HS-5 (cell line): ENCODE results near the gene PLEKHM1.

ENCODE experiments used
- DNase-seq: peaks from one replicate; pipeline ENCODE4 v3.0.0-alpha.2; 2012; ENCODE audit warnings: low read depth

The PLEKHM1 gene

GRCh38 chr17:45427181-45427835 lies 63.2 kb downstream of the PLEKHM1 start:
- no peak for DNase-seq

GRCh38 chr17:45426561-45426960 lies 64.0 kb downstream of the PLEKHM1 start:
- no peak for DNase-seq

GRCh38 chr17:45425984-45426413 lies 64.5 kb downstream of the PLEKHM1 start:
- DNase-seq: no peak

GRCh38 chr17:45425125-45425983 lies 65.2 kb downstream of the PLEKHM1 start:
- DNase-seq: no peak

- DNase-seq: no peak
Measured at GRCh38 chr17:45424769-45425124, 65.8 kb downstream of the PLEKHM1 start.

- DNase-seq: no peak
Measured at GRCh38 chr17:45423975-45424335, 66.6 kb downstream of the PLEKHM1 start.

- no peak for DNase-seq
Measured at GRCh38 chr17:45423304-45423974, 67.1 kb downstream of the PLEKHM1 start.

- no peak for DNase-seq
Measured at GRCh38 chr17:45414990-45415881, 75.3 kb downstream of the PLEKHM1 start.

GRCh38 chr17:45413498-45413923 lies 77.0 kb downstream of the PLEKHM1 start:
- no peak for DNase-seq

- no peak for DNase-seq
Measured at GRCh38 chr17:45411348-45412105, 79.0 kb downstream of the PLEKHM1 start.

- no peak for DNase-seq
Measured at GRCh38 chr17:45410144-45411091, 80.1 kb downstream of the PLEKHM1 start.

- DNase-seq: no peak
Measured at GRCh38 chr17:45409659-45410076, 80.9 kb downstream of the PLEKHM1 start.

- no peak for DNase-seq
Measured at GRCh38 chr17:45408611-45409421, 81.7 kb downstream of the PLEKHM1 start.

- no peak for DNase-seq
Measured at GRCh38 chr17:45406107-45406506, 84.4 kb downstream of the PLEKHM1 start.

- no peak for DNase-seq
Measured at GRCh38 chr17:45405250-45406086, 85.1 kb downstream of the PLEKHM1 start.

GRCh38 chr17:45404870-45405249 lies 85.7 kb downstream of the PLEKHM1 start:
- DNase-seq: no peak

- DNase-seq: no peak
Measured at GRCh38 chr17:45403906-45404490, 86.5 kb downstream of the PLEKHM1 start.

GRCh38 chr17:45402916-45403315 lies 87.6 kb downstream of the PLEKHM1 start:
- DNase-seq: no peak
